B cell (primary cell): ENCODE data around the gene PNKP. TPM values are rescaled to one million over a fixed set of nuclear protein-coding genes. Genes with fewer than 3 reads are reported as not detected.

Source experiments
- ATAC-seq: fragments of 200-7000 bp; cut with Tn5 transposase; one replicate; pipeline ENCODE4 v1.10.0; 2021; ENCODE audit warnings: low read depth, mild to moderate bottlenecking, moderate number of reproducible peaks, moderate library complexity
- CTCF ChIA-PET: fragments of 350-600 bp; sonication (Branson Sonifier 250); formaldehyde crosslinking; loops from one replicate; lab custom pipeline; 2021; ENCODE audit warnings: antibody characterized with exemption, inconsistent platforms; lab: Charles Lee
- POLR2A ChIA-PET: fragments of 350-600 bp; sonication (Branson Sonifier 250); formaldehyde crosslinking; loops from one replicate; lab custom pipeline; 2021; ENCODE audit warnings: antibody characterized with exemption; lab: Charles Lee
- DNase-seq: peaks from one replicate; pipeline ENCODE4 v3.0.0; 2013
- H2AFZ ChIP-seq: 2 replicates; pipeline ENCODE4 v1.6.1; 2012; ENCODE audit warnings: mild to moderate bottlenecking, low read depth, low read length; ENCODE audit not compliant: insufficient read depth, poor library complexity, severe bottlenecking
- H3K27ac ChIP-seq, 2 donors: 1 replicate in 1 of 2; 2 replicates in 1 of 2; pipeline ENCODE4 v1.5.1; 2012 to 2013; ENCODE audit warnings: low read length in 2 of 2, mild to moderate bottlenecking in 2 of 2, moderate library complexity in 1 of 2
- H3K27me3 ChIP-seq, 4 experiments: fragments of 200-600 bp in 1 of 4; sonication (generic) in 1 of 4; replicated peaks in 1 of 4; 1 replicate in 2 of 4; 2 replicates in 2 of 4; pipeline versions ENCODE4 v1.6.1 to v1.7.0; 2013 to 2016; ENCODE audit warnings: low read length in 3 of 4, mild to moderate bottlenecking in 2 of 4, mixed read lengths in 1 of 4, moderate library complexity in 1 of 4; ENCODE audit not compliant: insufficient read depth in 4 of 4, control insufficient read depth in 3 of 4; ENCODE audit errors: control extremely low read depth in 1 of 4
- H3K36me3 ChIP-seq, 2 experiments: replicated peaks in 1 of 2; 1 replicate in 1 of 2; 2 replicates in 1 of 2; pipeline versions ENCODE4 v1.6.1 to v1.7.1; 2013; ENCODE audit warnings: low read length in 1 of 2; ENCODE audit not compliant: insufficient read depth in 2 of 2, control insufficient read depth in 1 of 2; ENCODE audit errors: control extremely low read depth in 1 of 2, extremely low read depth in 1 of 2
- H3K4me1 ChIP-seq, 2 donors: fragments of 200-600 bp in 1 of 2; sonication (generic) in 1 of 2; 1 replicate in 1 of 2; 2 replicates in 1 of 2; pipeline versions ENCODE4 v1.5.1 to v1.6.1; 2013 to 2017; ENCODE audit warnings: low read length in 2 of 2; ENCODE audit not compliant: control insufficient read depth in 2 of 2, insufficient read depth in 2 of 2
- H3K4me2 ChIP-seq: replicated peaks from 2 replicates; pipeline ENCODE3; 2012; ENCODE audit warnings: mild to moderate bottlenecking, low read depth, low read length; ENCODE audit not compliant: poor library complexity, severe bottlenecking
- H3K4me3 ChIP-seq, 5 experiments: fragments of 200-600 bp in 1 of 5; sonication (generic) in 1 of 5; 1 replicate in 3 of 5; 2 replicates in 2 of 5; pipeline versions ENCODE4 v1.5.1 to v1.7.0; 2011 to 2016; ENCODE audit warnings: low read length in 4 of 5, mild to moderate bottlenecking in 4 of 5, low read depth in 2 of 5, control low read depth in 1 of 5, moderate library complexity in 1 of 5; ENCODE audit not compliant: insufficient read depth in 1 of 5; ENCODE audit errors: control extremely low read depth in 1 of 5, extremely low read depth in 1 of 5
- H3K79me2 ChIP-seq: fragments of 200-600 bp; sonication (generic); one replicate; pipeline ENCODE4 v1.6.0; 2016; ENCODE audit warnings: low read length; ENCODE audit not compliant: control insufficient read depth, insufficient read depth
- H3K9ac ChIP-seq: fragments of 200-600 bp; sonication (generic); 2 replicates; pipeline ENCODE4 v1.6.1; 2017; ENCODE audit warnings: mild to moderate bottlenecking, low read length, moderate library complexity
- H3K9me3 ChIP-seq, 3 donors: one replicate each; pipeline versions ENCODE4 v1.6.1 to v1.7.1; 2013; ENCODE audit warnings: low read length in 2 of 3; ENCODE audit not compliant: control insufficient read depth in 2 of 3, insufficient read depth in 1 of 3; ENCODE audit errors: control extremely low read depth in 1 of 3
- H4K20me1 ChIP-seq: 2 replicates; pipeline ENCODE4 v1.6.0; 2012; ENCODE audit warnings: mild to moderate bottlenecking, low read length; ENCODE audit not compliant: insufficient read depth, control insufficient read depth, poor library complexity, severe bottlenecking
- H3K27ac Mint-ChIP-seq: one replicate; pipeline ENCODE4 v1.8.0; 2021; ENCODE audit warnings: mixed read lengths
- H3K27me3 Mint-ChIP-seq: one replicate; pipeline ENCODE4 v1.8.0; 2021; ENCODE audit warnings: mixed read lengths
- H3K4me1 Mint-ChIP-seq: one replicate; pipeline ENCODE4 v1.8.0; 2021; ENCODE audit warnings: mixed read lengths
- H3K4me3 Mint-ChIP-seq: one replicate; pipeline ENCODE4 v1.8.0; 2021; ENCODE audit warnings: mixed read lengths
- H3K9me3 Mint-ChIP-seq: one replicate; pipeline ENCODE4 v1.8.0; 2022; ENCODE audit warnings: mixed read lengths; ENCODE audit not compliant: insufficient read depth
- CTCF ChIP-seq: fragments of 200-600 bp; IDR thresholded peaks from one replicate; pipeline ENCODE4 v1.8.0; 2022; ENCODE audit warnings: antibody characterized with exemption, mild to moderate bottlenecking
- EZH2 ChIP-seq: IDR thresholded peaks from 2 replicates; pipeline ENCODE4 v1.6.1; 2012; ENCODE audit warnings: borderline replicate concordance, low read depth, mild to moderate bottlenecking, moderate library complexity, low read length; ENCODE audit not compliant: insufficient read depth, poor library complexity, severe bottlenecking
- WGBS: methylation state at CpG from one replicate; pipeline ENCODE4 v1.1.5; 2013; ENCODE audit warnings: missing lambda C conversion rate; ENCODE audit not compliant: insufficient coverage; 5-methylcytosine and 5-hydroxymethylcytosine counted together
- intact Hi-C: fragments of 100-400 bp; cut with micrococcal nuclease; formaldehyde crosslinking; loops from one replicate; pipeline ENCODE4 v1.10.0; 2022
- polyA plus RNA-seq: library from polyadenylated mRNA; depleted of rRNA; stranded (reverse); fragments of >200 nt; gene quantifications from 2 replicates; pipeline ENCODE4 v1.2.3, GENCODE V29; 2012
- total RNA-seq, 2 donors: library from RNA; stranded (reverse); fragments of 120-200 nt in 1 of 2; gene quantifications; 1 replicate in 1 of 2; 2 replicates in 1 of 2; pipeline versions ENCODE4 v1.2.3 to v1.2.4, GENCODE V29; 2013 to 2022

Gene PNKP
- total and polyA plus RNA-seq, 2 donors (not counting 1 experiment from before 2014, with no cell fraction given) = 173 to 274 TPM

- Histone ChIP-seq H3K27ac (no peak overlapping the region), H3K4me2 (peak overlapping the region; percentile 98), H2AFZ (peak overlapping the region; percentile 66), H3K4me3 (peak overlapping the region in 4 of 5 experiments; percentile 41 to 62 (median 50)), H3K36me3 (peaks cover 0 to 2% of the 10 kb centered on the region in 2 experiments), H3K4me1 (peaks cover 3 to 17% of the 10 kb centered on the region in 2 donors), H3K9me3 (peaks cover 0 to 7% (median 0%) of the 10 kb centered on the region in 3 donors), H3K79me2 (no peaks in the 10 kb centered on the region), H3K9ac (peak overlapping the region; percentile 65), H4K20me1 (peaks cover 15% of the 10 kb centered on the region), H3K27me3 (no peaks in the 10 kb centered on the region)
- POLR2A ChIA-PET = interaction anchor here (1.0 to 2.1 kb wide), 8 partner anchors 13 to 40 kb away, joined by 3 to 8 read pairs (median 3); partner anchors contain the start of genes ATF5 and NUP62
- H3K4me1 Mint-ChIP-seq = peaks cover 27% of the 10 kb centered on the region
- DNase-seq = peak; percentile 88
- TF ChIP-seq EZH2 (no peak), CTCF (peak; percentile 89)
- H3K4me3 Mint-ChIP-seq = peak overlapping the region; percentile 86
- peak overlapping the region; percentile 67 for H3K27ac Mint-ChIP-seq
- intact Hi-C loops = loop anchor here (1.0 kb wide), 2 partner anchors 12 to 40 kb away; no protein-coding TSS in a partner anchor
- H3K9me3 Mint-ChIP-seq = no peaks in the 10 kb centered on the region
- no peaks in the 10 kb centered on the region for H3K27me3 Mint-ChIP-seq
- CTCF ChIA-PET = interaction anchor here (0.8 to 1.6 kb wide), 5 partner anchors 9 to 96 kb away, joined by 3 to 12 read pairs (median 5); no protein-coding TSS in a partner anchor
- WGBS = 30% methylated on average over 71 of the region's 71 CpGs
- ATAC-seq = peak; percentile 68
Observed at GRCh38 chr19:49889687-49890348, 22.4 kb upstream of the PNKP start.
